Stimulated activated CD8-positive, alpha-beta memory T cell treated with anti-CD3 and anti-CD28 coated beads, Interleukin-12 subunit alpha, Interleukin-12 subunit beta, amount 100 ng/mL, for 24 hours (primary cell): Measurements from ENCODE around the gene ADAT3.

Experiments used
- DNase-seq: peaks from one replicate; pipeline ENCODE4 v3.0.0-alpha.2; 2020; ENCODE audit errors: extremely low read depth

ADAT3 gene

GRCh38 chr19:1956868-1957492, 51.8 kb downstream of the ADAT3 start:
- no peak for DNase-seq

DNA sequence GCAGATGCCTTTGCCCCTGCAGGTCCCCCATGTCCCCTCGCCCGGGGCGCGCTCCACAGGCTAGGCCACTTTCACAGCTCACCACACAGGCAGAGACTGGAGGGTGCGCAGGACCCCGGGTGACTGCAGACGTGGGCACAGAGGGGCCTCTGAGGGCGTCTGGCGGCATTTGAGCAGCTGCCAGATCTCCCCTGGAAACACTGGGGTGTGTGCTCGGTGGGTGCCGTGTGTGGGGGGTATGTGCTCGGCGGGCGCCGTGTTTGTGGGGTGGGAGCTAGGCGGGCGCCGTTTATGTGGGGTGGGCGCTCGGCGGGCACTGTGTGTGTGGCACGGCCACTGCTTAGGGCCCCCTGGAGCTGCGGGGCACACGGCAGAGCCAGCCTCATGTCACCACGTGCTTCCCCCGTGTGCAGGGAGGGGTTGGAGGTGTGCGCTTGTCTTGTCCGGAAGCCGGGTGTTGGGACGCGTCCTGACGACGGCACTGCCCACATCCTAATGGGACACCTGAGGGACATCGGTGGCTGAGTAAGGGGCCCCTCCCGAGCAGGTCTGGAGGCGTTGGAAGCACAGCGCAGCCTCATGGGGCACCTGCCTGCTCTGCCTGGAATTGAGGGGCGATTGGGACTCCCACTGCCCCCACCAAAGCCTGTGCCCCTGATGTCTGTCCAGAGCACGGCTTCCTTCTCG, 52.5 kb downstream of the ADAT3 start:
- DNase-seq: no peak

- DNase-seq: no peak
These were observed 54.9 kb downstream of the ADAT3 start for GRCh38 chr19:1959928-1960589.

GRCh38 chr19:1961000-1961883, 56.0 kb downstream of the ADAT3 start:
- DNase-seq: no peak

DNA sequence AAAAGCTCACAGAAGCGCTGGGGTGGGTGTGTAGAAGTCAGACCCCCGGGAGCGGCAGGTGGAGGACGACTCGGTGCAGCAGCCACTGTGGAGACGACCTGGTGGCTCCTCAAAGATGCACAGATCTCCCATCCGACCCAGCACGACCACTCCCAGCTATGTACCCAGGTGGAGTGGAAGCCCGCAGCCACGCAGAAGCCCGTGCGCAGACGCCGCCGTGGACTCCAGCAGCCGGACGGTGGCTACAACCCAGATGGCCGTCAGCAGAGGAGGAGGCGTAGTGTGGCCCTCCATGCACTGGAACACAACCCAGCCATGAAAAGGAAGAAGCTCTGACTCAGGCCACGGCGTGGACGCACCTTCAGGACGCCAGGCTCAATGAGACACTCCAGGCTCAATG, 57.5 kb downstream of the ADAT3 start:
- DNase-seq: no peak
